ENCODE data around the gene CENPM. TPM values are rescaled to one million over a fixed set of nuclear protein-coding genes. Genes with fewer than 3 reads are reported as not detected.

Gene CENPM
- total RNA-seq, 1 donor from 2014 or later = 9.8 TPM

- Histone ChIP-seq H3K4me3 (ENCODE audit: low read depth, low read length) (no peak overlapping the region), H3K36me3 (ENCODE audit: control insufficient read depth, insufficient read depth, low read length) (peaks cover 2% of the 10 kb centered on the region), H3K27me3 (ENCODE audit: control insufficient read depth, insufficient read depth, low read length) (no peaks in the 10 kb centered on the region)
- no peak for DNase-seq (ENCODE audit: low read depth)
- TF ChIP-seq CTCF (IDR thresholded peaks at IDR 0.05; ENCODE audit: insufficient read depth, low read length, poor library complexity, severe bottlenecking) = no peak
Measured at GRCh38 chr22:41893591-41894375, 53.2 kb downstream of the CENPM start.

GRCh38 chr22:41892721-41893120, 54.2 kb downstream of the CENPM start:
- no peak for TF ChIP-seq CTCF (IDR thresholded peaks at IDR 0.05; ENCODE audit: insufficient read depth, low read length, poor library complexity, severe bottlenecking)
- Histone ChIP-seq H3K36me3 (ENCODE audit: control insufficient read depth, insufficient read depth, low read length) (no peaks in the 10 kb centered on the region), H3K4me3 (ENCODE audit: low read depth, low read length) (no peak overlapping the region), H3K27me3 (ENCODE audit: control insufficient read depth, insufficient read depth, low read length) (no peaks in the 10 kb centered on the region)
- no peak for DNase-seq (ENCODE audit: low read depth)

- DNase-seq (ENCODE audit: low read depth) = no peak
- no peak overlapping the region for H3K4me3 ChIP-seq (ENCODE audit: low read depth, low read length)
- TF ChIP-seq CTCF (IDR thresholded peaks at IDR 0.05; ENCODE audit: insufficient read depth, low read length, poor library complexity, severe bottlenecking) = no peak
- no peaks in the 10 kb centered on the region for H3K36me3 ChIP-seq (ENCODE audit: control insufficient read depth, insufficient read depth, low read length)
- H3K27me3 ChIP-seq (ENCODE audit: control insufficient read depth, insufficient read depth, low read length) = no peaks in the 10 kb centered on the region
Measured at GRCh38 chr22:41891407-41891806, 55.5 kb downstream of the CENPM start.

Other genes starting within 250 kb of the CENPM start
- gene MEI1, start 247.6 kb downstream of the CENPM start, total RNA-seq = 1.5 and 3.4 TPM in 2 replicates
- 10.3 and 13.3 TPM in 2 replicates for gene CCDC134, start 146.5 kb downstream of the CENPM start, total RNA-seq
- 108 and 133 TPM in 2 replicates for gene SREBF2, start 114.0 kb downstream of the CENPM start, total RNA-seq
- not detected in 2 replicates for gene SHISA8, start 32.1 kb downstream of the CENPM start, total RNA-seq
- 0.41 and 0.96 TPM in 2 replicates for gene TNFRSF13C, start 20.3 kb downstream of the CENPM start, total RNA-seq
- 1.9 and 2.5 TPM in 2 replicates for gene SEPTIN3, start 22.3 kb upstream of the CENPM start, total RNA-seq
- 0.68 and 2.6 TPM in 2 replicates for gene WBP2NL, start 51.6 kb upstream of the CENPM start, total RNA-seq
- 26.3 and 28.4 TPM in 2 replicates for gene NAGA, start 123.7 kb upstream of the CENPM start, total RNA-seq
- gene PHETA2, start 127.1 kb upstream of the CENPM start, total RNA-seq = 4.6 and 8.7 TPM in 2 replicates
- 7.1 and 16.3 TPM in 2 replicates for gene SMDT1, start 132.5 kb upstream of the CENPM start, total RNA-seq
- gene NDUFA6, start 143.6 kb upstream of the CENPM start, total RNA-seq = 52.0 and 67.3 TPM in 2 replicates
- gene CYP2D6, start 183.7 kb upstream of the CENPM start, total RNA-seq = 0.58 and 1.1 TPM in 2 replicates